Lower leg skin (tissue), 3 donors: ENCODE data around the gene TCF7L1.

ENCODE experiments used
- CTCF ChIP-seq, 3 donors: fragments of 450-650 bp; IDR thresholded peaks; one replicate each; pipeline ENCODE4 v1.5.1; 2016; ENCODE audit warnings: antibody characterized with exemption in 3 of 3, mild to moderate bottlenecking in 3 of 3, moderate library complexity in 2 of 3
- POLR2A ChIP-seq, 2 donors: fragments of 450-650 bp; IDR thresholded peaks; one replicate each; pipeline ENCODE4 v1.6.1; 2016 to 2017; ENCODE audit warnings: antibody characterized with exemption in 2 of 2, mild to moderate bottlenecking in 1 of 2, moderate library complexity in 1 of 2

- TF ChIP-seq CTCF (IDR thresholded peaks at IDR 0.05): no peak
- no peak for TF ChIP-seq POLR2A (IDR thresholded peaks at IDR 0.05)
Observed at GRCh38 chr2:85272357-85272756, 139.2 kb downstream of the TCF7L1 start.
